Frontal cortex (tissue), 4 donors: Measurements from ENCODE around the gene CLIC3. TPM values are rescaled to one million over a fixed set of nuclear protein-coding genes. Genes with fewer than 3 reads are reported as not detected.
A peak's percentile ranks its signal among the peaks of the same experiment; 100 is the strongest.

Source experiments
- DNase-seq, 2 donors: peaks; one replicate each; pipeline ENCODE4 v3.0.0; 2012; ENCODE audit warnings: low spot score in 2 of 2
- FAIRE-seq: peaks from 2 replicates; lab custom pipeline; 2012; peaks lifted over from hg19 to GRCh38; lab: Jason Lieb, UNC
- total RNA-seq: library from RNA; depleted of rRNA; stranded (reverse); fragments of >200 nt; gene quantifications from one replicate; pipeline ENCODE4 v1.2.3, GENCODE V29; 2014
- donor health status: control.
- donor health status: control.
- donor health status: control.

The CLIC3 gene
- total RNA-seq, 1 donor from 2014 or later: not detected

DNA sequence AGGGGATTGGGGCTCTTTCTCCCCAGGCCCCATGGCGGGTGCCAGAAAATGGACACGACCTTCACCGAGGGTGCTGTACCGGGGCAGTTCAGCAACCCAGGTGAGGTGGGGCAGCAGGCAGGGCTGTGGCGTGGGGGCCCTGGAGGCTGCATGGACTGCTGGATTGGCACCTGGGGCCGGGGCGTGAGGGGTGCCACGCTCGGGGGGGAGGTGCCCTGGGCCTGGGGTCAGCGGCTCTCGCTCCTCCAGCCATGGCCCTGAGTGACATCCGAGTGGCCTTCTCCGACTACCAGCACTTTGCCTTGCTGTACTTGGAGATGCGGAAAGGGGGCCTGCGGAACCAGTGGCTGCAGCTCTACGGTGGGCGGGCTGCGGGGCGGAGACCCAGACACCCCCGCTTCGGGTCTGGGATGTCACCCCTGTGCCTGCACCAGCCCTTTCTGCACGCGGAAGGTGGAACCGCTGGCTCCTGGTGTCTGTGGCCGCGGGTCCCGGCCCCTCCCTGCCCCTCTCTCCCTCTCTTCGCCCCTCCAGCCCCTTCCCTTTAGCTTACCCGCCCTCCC, 11.8 kb downstream of the CLIC3 start:
- no peak for FAIRE-seq
- no peak for DNase-seq

DNA sequence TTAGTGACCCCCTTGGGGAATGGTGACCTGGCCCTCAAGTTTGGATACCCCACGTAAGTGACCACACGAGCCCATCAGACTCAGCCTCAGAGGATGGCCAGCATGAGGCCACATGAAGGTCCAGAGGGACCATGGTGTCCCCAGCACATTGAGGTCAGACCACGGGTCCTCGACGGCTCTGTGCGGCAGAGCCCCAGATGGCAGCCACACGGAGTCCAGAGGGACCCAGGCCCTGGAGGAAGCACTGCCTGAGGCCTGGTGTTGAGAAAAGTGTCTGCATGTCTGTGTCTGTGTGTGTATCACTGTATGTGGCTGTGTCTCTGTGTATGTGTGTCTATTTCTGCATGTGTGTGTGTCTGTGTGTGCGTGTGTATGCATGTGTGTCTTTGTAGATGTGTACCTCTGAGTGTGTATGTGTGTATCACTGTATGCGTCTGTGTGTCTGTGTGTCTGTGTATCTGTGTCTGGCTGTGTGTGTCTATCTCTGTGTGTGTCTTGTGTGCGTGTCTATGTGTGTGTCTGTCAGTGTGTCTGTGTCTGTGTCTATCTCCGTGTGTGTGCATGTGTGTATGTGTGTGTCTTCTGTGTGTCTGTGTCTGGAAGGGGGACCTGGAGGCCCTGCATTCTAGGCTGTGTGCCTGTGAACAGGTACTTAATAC, 12.6 kb downstream of the CLIC3 start:
- FAIRE-seq (no peak), DNase-seq (no peak)

DNA sequence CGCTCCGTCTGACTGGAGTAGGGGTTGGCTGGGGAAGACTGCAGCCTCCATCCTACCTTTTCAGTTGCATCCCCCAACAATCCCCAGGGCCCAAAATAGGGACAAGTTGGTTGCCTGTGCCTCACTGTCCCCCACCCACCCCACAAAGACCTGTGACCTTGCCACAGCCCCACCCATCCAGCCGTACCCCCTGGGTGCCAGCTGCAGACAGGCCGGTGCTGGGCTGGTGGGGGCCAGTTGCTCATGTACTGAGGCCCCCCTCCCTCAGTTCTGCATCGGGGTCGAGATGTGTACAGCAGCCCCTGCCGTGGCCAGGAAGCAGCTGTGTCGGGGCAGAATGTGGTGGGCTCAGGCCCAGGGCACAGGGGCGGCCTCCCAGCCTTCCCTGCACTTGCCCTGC, 13.2 kb downstream of the CLIC3 start:
- DNase-seq: no peak
- FAIRE-seq: no peak

DNA sequence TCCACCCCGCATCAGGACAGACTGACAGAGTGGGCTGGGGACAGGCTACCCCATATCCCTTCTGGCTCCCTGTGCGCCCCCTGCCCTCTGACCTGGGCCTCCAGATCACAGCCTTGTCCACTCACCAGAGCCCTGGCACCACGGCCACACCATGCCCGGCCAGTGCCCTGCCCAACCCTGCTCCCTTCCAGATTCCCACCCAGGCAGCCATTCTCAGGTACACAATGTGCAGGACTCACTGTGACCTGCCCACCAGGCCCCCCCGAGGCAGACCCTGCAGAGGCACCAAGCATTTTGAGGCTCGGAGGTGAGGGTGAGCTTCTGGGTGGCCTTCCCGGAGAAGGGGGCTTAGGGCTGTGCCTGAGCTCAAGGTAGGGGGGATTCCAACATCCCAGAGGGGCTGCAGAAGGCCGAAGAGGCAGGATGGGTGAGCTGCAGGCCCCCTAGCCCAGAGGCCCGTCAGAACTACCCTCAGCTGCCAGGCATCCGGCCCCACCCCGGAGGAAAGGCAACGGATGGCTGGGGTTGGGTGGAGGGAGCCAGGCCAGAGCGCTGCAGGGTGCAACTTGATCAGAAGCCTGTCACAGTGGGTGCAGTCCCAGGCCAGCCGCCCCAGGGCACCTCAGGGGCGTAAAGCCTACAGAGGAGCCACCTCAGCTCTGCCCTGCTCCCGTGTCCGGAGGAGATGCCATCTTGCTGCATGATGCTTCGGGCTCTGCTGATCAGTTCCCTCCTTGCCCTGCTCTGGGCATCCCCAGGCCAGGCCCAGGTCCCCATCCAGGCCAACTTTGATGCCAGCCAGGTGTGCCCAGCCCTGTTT, 13.9 kb downstream of the CLIC3 start, which contains the start of gene LCNL1:
LCNL1 (plus strand) TSS at position 762 of the 820 bp plus-strand sequence. CDS start 594 bp downstream, outside the sequence.
- DNase-seq (no peak), FAIRE-seq (no peak)

DNA sequence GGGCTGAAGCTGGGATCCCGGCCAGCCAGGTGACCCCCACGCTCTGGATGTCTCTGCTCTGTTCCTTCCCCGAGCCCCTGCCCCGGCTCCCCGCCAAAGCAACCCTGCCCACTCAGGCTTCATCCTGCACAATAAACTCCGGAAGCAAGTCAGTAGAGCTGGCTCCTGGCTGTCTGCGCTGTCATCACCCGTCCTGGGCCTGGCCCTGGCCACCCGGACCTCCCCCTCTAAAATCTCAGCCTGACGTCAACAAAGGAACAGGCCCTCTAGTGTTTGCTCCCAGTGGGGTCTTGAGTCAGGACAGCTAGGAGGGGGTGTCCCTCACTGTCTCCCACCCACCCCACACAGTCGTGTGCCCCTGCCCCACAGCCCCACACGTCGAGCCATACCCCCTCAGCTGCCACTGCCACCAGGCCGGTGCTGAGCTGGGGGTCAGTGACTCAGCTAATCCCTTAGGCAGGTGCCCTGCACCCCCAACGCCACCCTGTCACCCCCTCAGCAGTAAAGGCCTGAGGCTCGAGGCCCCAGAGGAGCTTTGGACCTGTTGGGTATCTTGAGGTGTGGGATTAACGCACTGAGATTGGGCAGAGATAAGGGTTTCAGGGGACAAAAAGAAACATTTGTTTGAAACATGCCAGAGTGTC, 14.7 kb downstream of the CLIC3 start:
- DNase-seq (peak in 1 of 2 donors; percentile 71), FAIRE-seq (no peak)

DNA sequence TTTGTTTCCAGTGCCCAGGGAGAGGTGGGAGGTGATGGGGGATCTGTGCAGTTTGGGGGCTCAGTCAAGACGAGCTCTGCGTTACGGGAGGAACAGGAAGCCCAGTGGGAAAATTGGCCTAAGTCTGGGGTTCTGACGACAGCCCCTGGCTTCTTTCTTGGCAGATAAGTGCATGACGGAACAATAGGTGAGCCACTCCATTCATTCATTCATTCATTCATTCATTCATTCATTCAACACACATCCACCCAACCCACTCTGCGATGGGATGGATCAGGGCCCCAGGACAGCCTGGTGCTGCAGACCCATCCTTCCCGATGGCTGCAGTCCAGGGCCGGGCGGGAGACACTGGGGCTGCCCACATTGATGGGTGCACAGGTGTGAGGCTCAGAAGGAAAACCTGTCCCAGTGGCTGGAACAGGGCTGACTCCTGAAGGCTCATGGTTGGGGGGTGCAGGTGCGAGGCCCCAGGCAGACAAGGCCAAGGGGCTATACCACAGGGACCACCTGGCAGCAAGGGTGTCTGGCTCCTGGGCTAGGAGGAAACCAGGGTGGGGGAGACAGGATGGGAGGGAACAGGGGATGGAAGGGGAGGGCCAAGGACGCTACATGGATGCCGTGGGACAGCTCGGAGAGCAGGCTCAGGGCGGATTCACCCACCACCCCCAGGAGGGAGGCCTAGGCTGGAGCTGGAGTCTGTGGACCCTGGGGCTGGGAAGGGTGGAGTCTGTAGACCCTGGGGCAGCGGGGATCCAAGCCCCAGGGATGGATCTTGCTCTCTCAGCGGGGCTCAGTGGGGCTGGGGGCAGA, 15.5 kb downstream of the CLIC3 start:
- DNase-seq: no peak
- FAIRE-seq: no peak

DNA sequence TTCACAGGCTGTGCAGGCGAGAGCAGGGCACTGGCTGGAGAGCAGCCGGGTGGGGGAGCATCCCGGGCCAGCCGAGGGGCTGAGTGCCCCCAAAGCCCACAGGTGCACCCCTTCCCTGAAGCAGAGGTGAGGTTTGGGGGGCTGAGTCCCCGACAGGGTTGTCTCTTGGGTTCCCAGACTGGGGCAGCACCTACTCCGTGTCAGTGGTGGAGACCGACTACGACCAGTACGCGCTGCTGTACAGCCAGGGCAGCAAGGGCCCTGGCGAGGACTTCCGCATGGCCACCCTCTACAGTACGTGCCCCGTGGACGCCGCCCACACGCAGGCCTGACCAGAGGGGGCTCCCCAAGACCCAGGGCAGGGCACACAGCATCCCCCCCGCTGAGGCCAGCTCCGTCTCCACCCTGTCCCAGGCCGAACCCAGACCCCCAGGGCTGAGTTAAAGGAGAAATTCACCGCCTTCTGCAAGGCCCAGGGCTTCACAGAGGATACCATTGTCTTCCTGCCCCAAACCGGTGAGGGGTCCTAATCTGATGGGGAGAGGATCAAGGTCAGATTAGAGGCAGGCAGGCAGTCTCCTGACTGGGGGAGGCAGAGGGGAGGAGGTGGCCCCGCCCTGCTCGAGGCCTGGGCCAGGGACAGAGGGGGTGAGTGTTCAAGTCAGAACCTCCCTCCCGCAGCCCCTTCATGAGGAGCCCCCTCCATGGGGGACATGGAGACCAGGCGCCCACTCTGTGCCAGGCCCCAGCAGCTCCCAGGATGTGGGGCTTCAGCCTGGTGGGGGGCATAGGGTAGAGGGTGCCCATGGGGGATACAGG, 16.4 kb downstream of the CLIC3 start:
- no peak for FAIRE-seq
- DNase-seq: no peak

DNA sequence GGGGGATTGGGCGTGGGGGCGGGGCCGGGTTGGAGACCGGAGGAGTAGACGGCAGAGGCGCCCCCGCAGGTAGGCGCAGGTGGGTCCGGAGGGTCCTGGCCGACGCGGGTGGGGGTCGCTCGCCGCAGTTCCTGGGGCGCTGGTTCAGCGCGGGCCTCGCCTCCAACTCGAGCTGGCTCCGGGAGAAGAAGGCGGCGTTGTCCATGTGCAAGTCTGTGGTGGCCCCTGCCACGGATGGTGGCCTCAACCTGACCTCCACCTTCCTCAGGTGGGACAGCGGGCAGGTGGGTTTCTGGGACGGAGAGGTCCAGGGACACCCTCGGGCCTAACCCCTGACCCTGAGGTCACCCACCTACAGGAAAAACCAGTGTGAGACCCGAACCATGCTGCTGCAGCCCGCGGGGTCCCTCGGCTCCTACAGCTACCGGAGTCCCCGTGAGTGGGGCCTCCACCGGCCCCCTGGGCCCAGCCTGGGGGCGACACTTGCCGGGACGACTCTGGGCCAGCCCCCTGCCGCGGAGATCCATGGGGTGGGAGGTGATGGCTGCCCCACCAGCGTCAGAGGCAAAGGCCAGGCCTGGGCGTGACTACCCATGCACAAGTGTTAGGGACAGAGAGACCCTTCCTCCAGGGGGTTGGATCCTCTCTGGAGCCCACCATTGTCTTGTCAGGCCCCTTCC, 17.4 kb downstream of the CLIC3 start:
- FAIRE-seq: no peak
- no peak for DNase-seq

DNA sequence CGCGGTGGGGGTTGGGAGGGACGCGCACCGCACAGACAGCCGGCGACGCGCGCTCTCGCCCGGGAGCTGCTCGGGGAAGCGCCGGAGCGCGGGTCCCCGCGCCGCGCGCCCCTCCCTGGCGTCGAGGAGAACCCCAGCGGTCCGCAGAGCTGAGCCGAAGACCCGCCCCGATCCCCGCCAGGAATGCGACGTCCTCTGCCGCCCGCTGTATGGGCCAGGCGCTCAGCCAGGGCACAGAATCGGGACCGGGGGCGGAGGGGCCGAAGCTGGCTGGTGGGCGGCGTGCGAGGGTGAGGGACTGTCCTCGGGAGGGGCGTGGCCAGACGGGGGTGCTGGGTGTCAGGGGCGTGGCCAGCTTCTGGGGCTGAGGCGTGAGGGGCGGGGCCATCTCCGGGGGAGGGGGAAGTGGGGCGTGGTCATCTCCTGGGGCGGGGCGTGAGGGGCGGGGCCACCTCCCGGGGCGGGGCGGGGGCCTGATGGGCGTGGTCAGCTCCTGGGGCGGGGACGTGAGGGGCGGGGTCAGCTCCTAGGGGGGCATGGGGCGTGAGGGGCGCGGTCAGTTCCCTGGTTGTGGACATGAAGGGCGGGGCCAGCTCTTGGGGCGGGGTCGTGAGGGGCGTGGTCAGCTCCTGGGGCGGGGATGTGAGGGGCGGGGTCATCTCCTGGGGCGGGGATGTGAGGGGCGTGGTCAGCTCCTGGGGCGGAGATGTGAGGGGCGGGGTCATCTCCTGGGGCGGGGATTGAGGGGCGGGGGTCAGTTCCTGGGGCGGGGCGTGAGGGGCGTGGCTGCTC, 18.1 kb downstream of the CLIC3 start:
- DNase-seq: peak; percentile 96
- FAIRE-seq: no peak

DNA sequence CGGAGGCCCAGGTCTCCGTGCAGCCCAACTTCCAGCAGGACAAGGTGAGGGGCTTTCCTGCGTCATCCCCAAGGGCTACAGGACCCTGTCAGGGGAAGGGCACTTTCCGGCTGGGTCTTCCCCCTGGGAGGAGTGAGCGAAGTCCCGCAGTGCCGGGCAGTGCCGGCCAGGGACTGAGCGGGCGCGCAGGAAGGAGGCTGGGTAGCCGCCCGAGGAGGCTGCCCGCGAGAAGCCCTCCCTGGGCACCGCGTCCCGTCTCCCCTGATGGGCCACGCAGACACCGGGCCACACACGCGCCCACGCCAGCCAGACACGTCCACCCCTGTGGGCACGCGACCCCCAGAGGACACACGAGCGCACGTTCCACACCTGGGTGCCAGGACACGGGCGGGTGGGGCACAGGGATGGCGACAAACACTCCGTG, 18.7 kb downstream of the CLIC3 start:
- FAIRE-seq (no peak), DNase-seq (no peak)

DNA sequence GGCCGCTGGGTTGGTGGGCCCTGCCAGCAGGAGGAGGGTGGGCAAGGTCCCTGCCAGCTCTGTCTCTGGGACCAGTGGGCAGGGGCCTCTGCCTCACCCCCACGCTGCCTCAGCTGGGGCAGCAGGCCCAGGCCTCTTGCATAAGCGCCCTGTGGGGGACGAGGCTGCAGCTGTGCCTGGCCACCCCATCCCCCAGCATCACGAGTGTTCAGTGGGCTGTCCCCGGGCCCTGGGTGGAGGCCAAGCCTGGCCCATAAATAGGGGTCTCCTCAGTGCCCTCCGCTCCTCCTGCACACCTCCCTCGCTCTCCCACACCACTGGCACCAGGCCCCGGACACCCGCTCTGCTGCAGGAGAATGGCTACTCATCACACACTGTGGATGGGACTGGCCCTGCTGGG, 19.1 kb downstream of the CLIC3 start, which contains the start of gene PTGDS:
PTGDS (plus strand) TSS at position 282 of the 400 bp plus-strand sequence; CDS start at position 357, 75 bp downstream.
- FAIRE-seq (no peak), DNase-seq (peak; percentile 87 to 94)

DNA sequence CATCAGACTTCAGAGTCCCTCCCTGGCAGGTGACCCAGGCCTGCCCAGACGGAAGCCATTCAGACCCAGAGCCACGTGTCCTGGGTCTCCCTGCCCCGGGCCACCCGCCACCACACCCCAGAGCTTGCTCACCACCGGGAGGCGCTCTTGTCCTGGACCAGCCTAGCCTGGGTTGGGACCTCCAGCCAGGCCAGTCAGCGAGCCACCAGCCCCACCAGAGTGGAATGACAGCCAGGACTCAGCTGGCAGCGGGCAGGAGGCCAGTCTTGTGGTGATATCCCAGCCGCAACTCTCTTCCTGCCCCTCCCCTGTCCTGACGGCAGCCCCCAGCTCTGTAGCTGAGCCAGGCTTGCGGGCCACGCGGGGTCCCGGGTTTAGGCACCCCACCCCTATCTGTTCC, 20.7 kb downstream of the CLIC3 start:
- FAIRE-seq (no peak), DNase-seq (peak; percentile 74 to 80)

DNA sequence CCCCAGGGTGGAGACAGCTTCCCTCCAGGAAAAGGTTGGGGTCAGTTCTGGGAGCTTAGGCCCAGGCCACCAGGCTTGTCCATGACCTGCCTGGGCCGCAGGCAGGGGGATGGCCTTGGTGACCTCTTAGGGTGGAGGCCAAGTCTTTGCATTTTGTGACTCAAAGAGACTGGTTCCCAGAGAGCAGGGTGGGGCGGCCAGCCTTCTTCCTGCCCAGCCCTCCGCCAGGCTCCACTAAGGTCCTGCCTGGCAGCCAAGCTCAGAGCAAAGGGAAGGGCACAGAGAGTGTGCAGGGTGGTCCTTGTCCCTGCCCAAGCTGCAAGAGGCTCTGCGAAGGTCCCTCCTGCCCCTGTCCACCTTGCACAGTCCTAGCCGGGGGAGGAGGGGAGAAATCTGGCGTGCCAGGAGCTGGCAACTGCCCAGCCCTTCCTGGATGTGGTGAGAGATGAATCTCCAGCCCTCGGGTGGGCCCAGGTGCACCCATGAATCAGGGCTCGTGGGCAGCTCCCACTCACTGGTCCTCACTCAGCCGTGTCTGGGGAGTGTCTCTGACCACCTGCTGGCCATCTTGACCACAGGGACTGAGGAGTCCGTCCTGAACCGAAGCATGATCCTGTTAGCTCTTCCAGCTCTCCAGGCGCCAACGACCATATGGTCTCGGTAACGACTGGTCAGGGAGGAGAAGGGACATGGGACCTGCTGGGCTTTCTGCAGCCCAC, 21.4 kb downstream of the CLIC3 start:
- DNase-seq: no peak
- FAIRE-seq: no peak

DNA sequence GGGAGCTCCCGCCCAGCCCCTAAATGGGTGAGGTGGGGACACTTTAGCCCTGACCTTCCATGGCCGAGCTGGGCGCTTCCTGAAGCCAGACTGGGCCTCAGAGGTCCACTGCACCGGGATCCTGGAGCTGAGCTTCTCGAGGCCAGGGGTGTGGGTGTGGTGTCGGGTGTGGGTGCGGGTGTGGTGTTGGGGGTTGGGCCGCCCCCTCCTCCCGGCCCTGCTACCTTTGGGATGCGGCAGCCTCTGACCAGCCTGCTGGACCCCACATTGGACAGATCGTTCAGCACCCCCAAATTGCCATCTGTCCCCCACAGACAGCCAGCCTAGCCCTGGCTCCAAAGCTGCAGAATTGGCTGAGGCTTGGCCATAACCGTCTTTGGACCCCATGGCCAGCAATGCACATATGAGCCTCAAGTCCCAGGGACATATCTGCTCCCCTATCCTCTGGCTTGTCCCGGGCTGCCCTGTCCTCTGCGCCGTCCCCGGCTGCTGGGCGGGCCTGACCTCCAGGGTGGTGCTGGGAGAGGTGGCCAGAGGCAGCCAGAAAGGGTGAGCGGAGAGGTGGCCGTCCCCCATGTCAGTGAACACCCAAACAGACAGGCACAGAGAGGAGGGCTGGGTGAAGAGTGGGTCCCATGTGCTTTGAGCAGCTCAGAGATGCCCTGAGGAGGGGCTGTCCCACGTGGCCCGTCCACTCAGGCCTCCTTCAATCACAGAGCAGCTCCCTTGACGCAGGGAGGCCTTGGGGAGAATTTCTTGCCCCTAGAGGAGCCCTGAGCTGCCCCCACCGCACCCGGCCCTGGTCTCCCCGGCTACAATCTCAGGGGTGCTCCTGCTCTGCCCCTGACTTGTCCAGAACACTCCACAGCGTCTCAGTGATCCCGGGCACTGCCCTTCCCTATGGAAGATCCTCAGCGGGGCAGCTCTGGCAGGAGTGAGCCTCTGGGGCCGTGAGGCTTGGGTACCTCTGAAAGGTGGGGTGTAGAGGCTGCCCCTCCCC, 22.4 kb downstream of the CLIC3 start:
- DNase-seq: no peak
- FAIRE-seq: no peak

DNA sequence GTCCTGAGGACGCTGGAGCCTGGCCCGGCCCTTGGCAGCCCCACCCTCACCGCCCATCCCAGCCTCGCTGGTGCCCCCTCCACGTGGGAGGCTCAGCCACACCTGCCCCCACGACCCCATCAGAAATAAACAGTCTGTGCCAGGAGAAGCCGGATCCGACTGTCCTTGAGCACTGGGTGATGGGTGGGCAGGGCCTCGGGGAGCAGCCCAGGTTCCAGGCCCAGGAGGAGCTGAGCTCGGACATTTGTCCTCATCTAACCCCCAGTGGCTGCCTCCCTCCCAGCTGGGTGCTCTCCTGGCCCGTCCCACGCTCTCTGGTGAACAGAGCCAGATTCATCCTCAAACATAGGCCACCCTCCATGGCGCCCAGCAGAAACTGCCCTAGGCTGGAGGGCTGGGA, 23.6 kb downstream of the CLIC3 start:
- FAIRE-seq: no peak
- DNase-seq: no peak

DNA sequence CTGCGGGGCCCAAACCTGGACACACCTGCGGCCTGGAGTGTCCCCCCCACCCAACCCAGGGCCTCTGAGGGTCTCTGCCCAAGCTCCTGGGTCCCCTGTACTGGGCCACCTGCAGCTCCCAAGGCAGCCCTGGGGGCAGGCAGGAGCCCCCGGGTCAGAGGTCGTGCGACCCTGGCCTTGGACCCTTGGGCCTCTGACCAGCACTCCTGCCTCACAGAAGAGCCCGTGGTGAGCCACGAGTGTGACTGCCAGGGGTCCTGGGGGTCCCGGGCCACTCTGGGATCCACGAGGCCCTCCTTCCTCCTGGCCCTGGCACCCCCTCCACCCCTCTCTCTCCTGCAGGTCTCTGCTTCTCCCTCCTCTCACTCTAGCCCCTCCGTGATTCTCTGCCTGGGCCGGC, 24.0 kb downstream of the CLIC3 start:
- DNase-seq: no peak
- FAIRE-seq: no peak
